Activated T-cell treated with anti-CD3 and anti-CD28 coated beads, Interleukin-2, amount 50 U/mL, for 4 hours (primary cell): ENCODE data around the gene SSC5D. TPM values are rescaled to one million over a fixed set of nuclear protein-coding genes. Genes with fewer than 3 reads are reported as not detected.
"Not testable (repeated sequence)": the region's sequence is repeated elsewhere in the genome, so short reads cannot be mapped to it uniquely, and the experiment has no call there.

Experiments used
- ATAC-seq, 2 donors: fragments of 200-7000 bp; cut with Tn5 transposase; one replicate each; pipeline ENCODE4 v1.10.0; 2021
- DNase-seq: peaks from one replicate; pipeline ENCODE4 v3.0.0-alpha.2; 2020
- H3K27me3 Mint-ChIP-seq: one replicate; pipeline ENCODE4 v1.8.0; 2021; ENCODE audit warnings: low read depth, mixed read lengths
- H3K36me3 Mint-ChIP-seq: one replicate; pipeline ENCODE4 v1.8.0; 2022; ENCODE audit warnings: mixed read lengths; ENCODE audit not compliant: insufficient read depth
- H3K4me1 Mint-ChIP-seq: one replicate; pipeline ENCODE4 v1.8.0; 2021; ENCODE audit warnings: low read depth, mixed read lengths
- H3K4me3 Mint-ChIP-seq: one replicate; pipeline ENCODE4 v1.8.0; 2021; ENCODE audit warnings: mild to moderate bottlenecking, moderate library complexity, mixed read lengths
- H3K9me3 Mint-ChIP-seq: one replicate; pipeline ENCODE4 v1.8.0; 2021; ENCODE audit warnings: mixed read lengths
- total RNA-seq, 3 donors: library from RNA; stranded (reverse); gene quantifications; one replicate each; pipeline ENCODE4 v1.2.1, GENCODE V29; 2021

The SSC5D gene
- under 1 TPM; 0.29 to 0.66 (median 0.38) TPM for total RNA-seq

DNA sequence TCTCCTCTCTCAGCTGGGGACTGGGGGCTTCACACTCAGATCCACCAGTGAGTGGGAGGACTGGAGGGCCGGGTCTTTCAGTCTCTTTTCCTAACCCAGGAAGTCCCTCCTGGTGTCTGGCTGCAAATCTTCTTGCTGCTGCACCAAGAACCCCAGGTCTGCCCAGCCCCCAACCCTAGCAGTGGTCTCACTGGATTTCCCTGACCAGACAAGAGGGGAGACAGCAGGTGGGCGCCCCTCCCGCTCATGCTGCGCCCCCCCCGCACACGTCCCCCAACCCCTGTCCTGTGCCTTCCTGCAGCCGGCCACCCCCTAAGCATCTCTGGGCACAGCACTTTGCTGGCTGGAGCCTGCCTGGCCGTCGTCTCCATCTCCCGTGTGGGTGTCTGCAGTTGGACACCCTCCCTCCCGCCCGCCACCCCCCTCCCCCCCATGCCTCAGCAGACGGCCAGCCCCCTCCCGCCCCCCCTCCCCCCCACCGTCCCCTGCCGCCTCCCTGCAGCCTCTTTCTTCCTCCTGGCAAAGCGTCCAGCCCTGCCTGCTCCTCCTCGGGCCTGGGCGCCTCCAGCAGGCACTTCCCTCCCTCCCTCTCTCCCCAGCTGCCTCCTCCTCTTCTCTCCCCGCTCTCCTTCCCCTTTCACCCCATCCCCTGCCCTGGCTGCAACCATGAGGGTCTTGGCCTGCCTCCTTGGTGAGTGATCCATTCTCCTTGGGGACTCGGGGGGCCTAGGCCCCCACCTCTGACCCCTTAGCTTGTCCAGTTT, at the start of gene SSC5D:
SSC5D (plus strand) TSS at position 513 of the 764 bp plus-strand sequence; CDS start at position 667, 154 bp downstream.
- DNase-seq, result no peak
- Mint-ChIP-seq H3K4me3 (peak within 1 kb of the TSS; percentile 64), H3K4me1 (peaks cover 15% of the 10 kb centered on the region), H3K36me3 (no peaks in the 10 kb centered on the region), H3K27me3 (peaks cover 5% of the 10 kb centered on the region), H3K9me3 (no peaks in the 10 kb centered on the region)
- no peak for ATAC-seq

DNA sequence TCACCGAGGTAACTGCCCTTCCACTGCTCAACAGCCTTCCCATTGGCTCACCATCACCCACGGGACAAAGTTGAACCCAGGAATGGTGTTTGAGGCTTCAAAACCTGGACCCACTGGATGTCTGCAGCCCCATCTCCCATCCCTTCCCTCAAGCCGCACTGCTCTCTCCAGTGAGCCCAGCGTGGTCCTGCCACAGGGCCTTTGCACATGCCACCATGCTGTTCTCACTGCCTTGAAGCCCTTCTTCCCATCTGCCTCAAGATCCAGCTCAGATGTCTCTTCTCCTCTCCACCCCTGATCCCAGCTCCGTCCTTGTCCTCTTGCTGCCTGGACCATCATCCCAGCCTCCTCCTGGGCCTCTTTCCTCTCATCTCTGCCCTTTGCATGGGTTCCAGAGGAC, 49.2 kb upstream of the SSC5D start:
- H3K27me3 Mint-ChIP-seq, result peaks cover 60% of the 10 kb centered on the region
- ATAC-seq (no peak), DNase-seq (no peak)
- H3K4me1 Mint-ChIP-seq, result peaks cover 22% of the 10 kb centered on the region
- H3K36me3 Mint-ChIP-seq, result no peaks in the 10 kb centered on the region
- H3K9me3 Mint-ChIP-seq, result no peaks in the 10 kb centered on the region
- no peak overlapping the region for H3K4me3 Mint-ChIP-seq

DNA sequence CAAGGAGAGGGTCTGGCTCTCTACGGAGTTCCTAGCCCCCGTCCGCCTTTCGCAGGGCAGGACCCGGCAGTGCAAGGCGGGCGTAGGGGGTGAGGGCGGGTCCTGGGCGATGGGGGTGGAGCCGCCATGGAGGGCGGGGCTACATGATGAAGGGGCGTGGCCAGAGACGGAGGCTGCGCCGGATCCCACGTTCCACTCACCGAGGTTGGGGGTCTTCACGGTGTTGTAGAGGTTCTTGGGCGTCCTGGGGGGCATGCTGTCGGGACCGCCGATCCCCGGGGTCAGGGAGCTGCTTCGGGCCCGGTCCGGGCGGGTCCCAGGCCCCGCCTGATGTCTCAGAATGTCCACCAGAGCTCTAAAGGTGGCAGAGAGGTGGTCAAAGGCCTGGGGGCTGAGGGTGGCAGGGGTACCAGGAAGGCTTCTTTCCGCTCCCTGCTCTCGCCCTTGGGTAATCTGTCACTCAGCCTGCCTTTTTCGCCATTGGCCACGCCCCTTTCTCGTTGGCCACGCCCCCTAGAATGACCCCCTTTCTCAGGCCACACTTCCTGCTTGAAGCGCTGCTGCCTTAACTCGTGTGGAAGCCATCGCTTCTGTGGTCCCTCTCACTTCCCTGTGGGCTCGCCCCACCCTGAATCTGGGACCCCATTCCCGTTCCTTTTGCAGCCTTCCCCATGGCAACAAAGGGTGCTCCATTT, 47.7 kb upstream of the SSC5D start:
- no peak for DNase-seq

DNA sequence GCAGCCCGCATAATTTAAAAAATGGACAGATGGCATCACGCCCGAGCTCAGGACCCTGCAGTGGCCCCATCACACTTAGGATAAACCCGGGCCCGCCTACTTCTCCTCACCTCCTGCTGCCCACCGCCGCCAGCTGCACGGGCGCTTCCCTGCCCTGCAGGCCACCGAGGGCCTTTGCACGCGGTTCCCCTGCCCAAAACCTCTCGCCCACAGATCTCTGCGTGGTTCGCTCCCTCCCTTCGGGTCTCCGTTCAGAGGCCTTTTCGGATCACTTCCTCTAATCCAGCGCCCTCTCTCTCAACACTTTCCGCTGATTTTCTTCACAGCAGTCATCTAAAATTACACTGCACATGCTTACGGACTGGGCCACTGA, 46.9 kb upstream of the SSC5D start:
- H3K9me3 Mint-ChIP-seq, result no peaks in the 10 kb centered on the region
- H3K4me3 Mint-ChIP-seq, result peak overlapping the region; percentile 7

More for the DNA sequence above, 47.7 kb upstream of the SSC5D start:
- H3K36me3 Mint-ChIP-seq, result no peaks in the 10 kb centered on the region
- H3K4me3 Mint-ChIP-seq, result peak overlapping the region; percentile 0
- H3K4me1 Mint-ChIP-seq, result peaks cover 22% of the 10 kb centered on the region
- peaks cover 74% of the 10 kb centered on the region for H3K27me3 Mint-ChIP-seq
- ATAC-seq, result no peak
- H3K9me3 Mint-ChIP-seq, result no peaks in the 10 kb centered on the region

DNA sequence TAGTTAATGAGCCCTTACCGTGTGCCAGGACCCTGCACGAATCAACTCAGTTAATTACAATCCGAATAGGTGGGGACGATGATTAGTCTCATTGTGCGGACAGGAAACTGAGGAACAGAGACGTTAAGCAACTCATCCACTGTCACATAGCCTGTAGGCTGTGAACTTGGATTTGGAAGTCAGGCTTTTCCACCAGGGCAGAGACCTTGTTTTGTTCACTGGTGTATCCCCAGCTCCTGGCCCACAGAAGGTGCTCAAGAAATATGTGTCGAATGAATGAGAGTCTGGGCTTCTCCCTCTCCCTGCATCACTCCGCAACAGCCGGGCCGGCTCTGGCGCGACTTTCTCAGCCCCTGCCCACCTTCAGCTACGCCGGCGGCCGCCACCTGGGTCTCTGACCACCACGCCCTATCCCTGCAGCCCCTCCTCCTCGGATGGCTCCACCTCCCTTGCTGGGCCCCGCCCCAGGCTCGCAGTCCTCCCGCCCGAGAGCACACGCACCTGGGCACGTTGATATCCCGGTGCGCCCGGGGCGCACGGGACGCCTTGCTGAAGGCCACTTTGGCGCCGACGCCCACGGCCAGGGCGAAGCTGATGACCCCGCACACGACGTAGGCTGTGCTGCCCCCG, 46.4 kb upstream of the SSC5D start:
- no peaks in the 10 kb centered on the region for H3K9me3 Mint-ChIP-seq
- H3K27me3 Mint-ChIP-seq, result peaks cover 77% of the 10 kb centered on the region
- peaks cover 22% of the 10 kb centered on the region for H3K4me1 Mint-ChIP-seq
- no peaks in the 10 kb centered on the region for H3K36me3 Mint-ChIP-seq
- peak; percentile 34 to 45 for ATAC-seq
- peak overlapping the region; percentile 7 for H3K4me3 Mint-ChIP-seq
- no peak for DNase-seq

More for the DNA sequence above, 46.9 kb upstream of the SSC5D start:
- Mint-ChIP-seq H3K27me3 (peaks cover 80% of the 10 kb centered on the region), H3K4me1 (peaks cover 22% of the 10 kb centered on the region), H3K36me3 (no peaks in the 10 kb centered on the region)
- ATAC-seq (no peak), DNase-seq (no peak)

DNA sequence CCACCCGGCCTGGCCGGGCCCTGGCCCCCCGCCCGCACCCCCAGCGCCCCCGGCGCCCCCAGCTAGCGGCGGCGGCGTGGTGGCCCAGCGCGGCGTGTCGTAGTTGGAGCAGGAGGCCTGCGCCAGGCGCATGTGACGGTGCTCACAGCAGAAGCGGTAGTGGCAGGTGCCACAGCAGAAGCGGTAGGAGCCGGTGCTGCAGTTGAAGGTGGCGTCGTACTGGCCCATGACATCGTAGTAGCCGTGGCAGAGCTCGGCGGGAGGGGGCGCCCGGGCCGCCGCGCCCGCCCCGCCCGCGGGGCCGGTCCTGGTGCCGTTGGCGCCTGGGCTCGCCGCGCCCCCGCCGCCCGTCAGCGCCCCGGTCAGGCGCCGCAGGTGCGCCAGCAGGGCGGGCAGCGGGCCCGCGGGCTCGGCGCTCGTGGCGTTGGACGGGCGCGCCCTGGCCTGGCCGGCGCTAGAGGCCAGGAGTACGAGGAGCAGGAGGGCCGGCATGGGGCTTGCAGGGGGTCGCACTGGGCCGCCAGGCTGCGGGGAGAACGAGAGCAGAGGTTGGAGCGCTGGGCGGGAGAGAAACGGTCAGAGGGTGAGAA, 45.8 kb upstream of the SSC5D start:
- no peak for DNase-seq
- Mint-ChIP-seq H3K27me3 (peaks cover 71% of the 10 kb centered on the region), H3K9me3 (no peaks in the 10 kb centered on the region)

DNA sequence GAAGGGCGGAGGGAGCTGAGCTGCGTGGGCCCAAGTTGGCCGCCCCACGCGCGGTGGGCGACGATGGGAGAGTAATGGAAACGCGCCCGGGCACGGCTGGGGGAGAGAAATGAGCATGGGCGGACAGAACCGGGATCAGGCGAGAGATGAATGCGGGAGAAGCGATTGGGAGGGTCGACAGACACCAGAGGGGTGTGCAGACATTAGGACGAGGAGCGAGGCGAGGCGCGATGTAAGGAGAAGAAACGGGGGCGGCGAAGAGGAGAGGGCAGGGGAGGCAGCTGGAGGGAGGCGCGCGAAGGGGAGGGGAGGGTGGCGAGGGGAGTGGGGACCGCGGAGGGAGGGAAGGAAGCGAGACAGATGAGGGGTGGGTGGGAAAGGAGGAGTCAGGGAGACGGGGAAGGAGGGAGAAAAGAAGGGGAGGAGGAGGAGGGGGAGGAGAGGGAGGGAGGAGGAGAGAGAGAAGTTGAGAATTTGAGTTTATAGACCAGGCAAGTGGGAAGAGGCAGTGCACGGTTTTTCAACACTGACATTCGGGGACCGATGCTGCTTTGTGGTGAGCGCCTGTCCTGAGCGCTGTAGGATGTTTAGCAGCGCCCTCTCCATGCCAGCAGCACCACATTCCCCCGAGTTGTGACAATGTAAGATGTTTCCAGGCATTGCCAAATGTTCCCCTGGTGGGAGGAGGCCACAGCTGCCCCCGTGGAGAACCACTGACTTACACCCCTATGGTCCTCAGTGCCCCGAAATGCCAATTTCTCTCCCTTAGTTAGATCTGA, 45.0 kb upstream of the SSC5D start, which contains the start of gene SHISA7:
SHISA7 (minus strand) TSS at position 256 of the 779 bp plus-strand sequence. CDS start 437 bp downstream, outside the sequence.
- Mint-ChIP-seq H3K9me3 (no peaks in the 10 kb centered on the region), H3K27me3 (peaks cover 67% of the 10 kb centered on the region), H3K4me1 (peaks cover 22% of the 10 kb centered on the region), H3K4me3 (peak within 1 kb of the TSS; percentile 26), H3K36me3 (no peaks in the 10 kb centered on the region)
- ATAC-seq (no peak), DNase-seq (no peak)

More for the DNA sequence above, 45.8 kb upstream of the SSC5D start:
- Mint-ChIP-seq H3K36me3 (no peaks in the 10 kb centered on the region), H3K4me1 (peaks cover 22% of the 10 kb centered on the region), H3K4me3 (no peak overlapping the region)
- ATAC-seq, result peak; percentile 53 to 55

DNA sequence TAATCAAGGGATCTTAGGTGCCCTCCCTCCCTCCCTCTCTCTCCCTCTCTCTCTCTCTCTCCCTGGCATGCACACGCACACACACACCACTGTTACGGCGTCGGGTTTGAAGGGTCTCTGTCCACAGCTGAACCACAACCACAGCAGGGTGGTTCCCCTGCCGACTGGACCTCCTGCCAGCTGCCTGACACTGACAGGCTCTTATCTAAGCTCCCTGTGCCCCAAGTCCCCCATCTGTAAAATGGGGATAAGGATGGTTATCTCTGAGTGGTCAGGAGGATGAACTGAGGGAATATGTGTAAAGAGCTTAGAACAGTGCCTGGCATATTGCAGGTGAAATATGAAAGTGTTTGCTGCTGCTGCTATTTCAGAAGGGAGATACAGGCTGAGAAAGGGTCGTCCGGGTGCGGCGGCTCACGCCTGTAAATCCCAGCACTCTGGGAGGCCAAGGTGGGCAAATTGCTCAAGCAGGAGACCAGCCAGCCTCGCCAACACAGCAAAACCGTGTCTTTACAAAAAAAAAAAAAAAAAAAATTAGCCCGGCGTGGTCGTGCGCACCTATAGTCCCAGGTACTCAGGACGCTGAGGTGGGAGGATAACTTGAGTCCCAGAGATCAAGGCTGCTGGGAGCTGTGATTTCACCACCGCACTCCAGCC, 44.3 kb upstream of the SSC5D start:
- ATAC-seq (no peak), DNase-seq (no peak)
- no peak overlapping the region for H3K4me3 Mint-ChIP-seq
- peaks cover 59% of the 10 kb centered on the region for H3K27me3 Mint-ChIP-seq
- H3K36me3 Mint-ChIP-seq, result no peaks in the 10 kb centered on the region
- H3K9me3 Mint-ChIP-seq, result no peaks in the 10 kb centered on the region
- peaks cover 22% of the 10 kb centered on the region for H3K4me1 Mint-ChIP-seq

DNA sequence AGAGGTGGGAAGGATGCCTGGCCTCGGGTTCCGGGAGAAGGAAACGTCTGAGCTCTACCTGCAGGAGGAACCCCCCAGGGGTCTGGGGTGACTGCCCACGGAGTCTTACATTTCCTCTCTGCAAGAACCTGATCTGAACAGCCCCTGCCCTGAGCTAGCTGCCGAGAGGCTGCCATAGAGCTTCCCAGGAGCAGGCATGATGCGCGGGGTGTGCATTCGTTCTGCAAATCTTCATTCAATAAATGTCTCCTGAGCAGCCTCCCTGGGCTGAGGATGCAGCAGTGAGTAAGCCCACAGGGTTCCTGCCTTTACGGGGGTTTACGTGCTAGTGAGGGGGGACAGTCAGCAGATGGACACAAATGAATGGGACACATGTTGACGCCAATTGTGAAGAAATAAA, 43.6 kb upstream of the SSC5D start:
- Mint-ChIP-seq H3K4me3 (no peak overlapping the region), H3K4me1 (peaks cover 22% of the 10 kb centered on the region), H3K36me3 (no peaks in the 10 kb centered on the region), H3K9me3 (no peaks in the 10 kb centered on the region), H3K27me3 (peaks cover 52% of the 10 kb centered on the region)
- DNase-seq, result no peak
- ATAC-seq, result no peak

DNA sequence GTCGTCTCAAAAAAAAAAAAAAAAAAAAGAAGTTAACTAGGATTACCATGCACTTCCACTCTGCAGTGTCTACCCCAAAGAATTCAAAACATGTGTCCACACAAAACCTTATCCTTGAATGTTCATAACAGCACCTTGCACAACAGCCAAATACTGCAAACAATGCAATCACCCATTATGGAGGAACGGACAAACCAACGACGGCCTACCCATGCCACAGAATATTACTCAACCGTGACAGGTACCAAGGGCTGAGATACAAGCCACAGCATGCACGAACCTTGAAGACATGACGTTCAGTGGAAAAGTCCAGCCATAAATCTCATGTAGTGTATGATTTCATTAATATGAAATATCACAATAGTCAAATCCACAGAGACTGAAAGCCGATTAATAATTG, 42.2 kb upstream of the SSC5D start:
- peaks cover 18% of the 10 kb centered on the region for H3K4me1 Mint-ChIP-seq
- no peaks in the 10 kb centered on the region for H3K9me3 Mint-ChIP-seq
- peaks cover 50% of the 10 kb centered on the region for H3K27me3 Mint-ChIP-seq
- no peaks in the 10 kb centered on the region for H3K36me3 Mint-ChIP-seq
- DNase-seq, result no peak
- H3K4me3 Mint-ChIP-seq, result no peak overlapping the region
- no peak for ATAC-seq

DNA sequence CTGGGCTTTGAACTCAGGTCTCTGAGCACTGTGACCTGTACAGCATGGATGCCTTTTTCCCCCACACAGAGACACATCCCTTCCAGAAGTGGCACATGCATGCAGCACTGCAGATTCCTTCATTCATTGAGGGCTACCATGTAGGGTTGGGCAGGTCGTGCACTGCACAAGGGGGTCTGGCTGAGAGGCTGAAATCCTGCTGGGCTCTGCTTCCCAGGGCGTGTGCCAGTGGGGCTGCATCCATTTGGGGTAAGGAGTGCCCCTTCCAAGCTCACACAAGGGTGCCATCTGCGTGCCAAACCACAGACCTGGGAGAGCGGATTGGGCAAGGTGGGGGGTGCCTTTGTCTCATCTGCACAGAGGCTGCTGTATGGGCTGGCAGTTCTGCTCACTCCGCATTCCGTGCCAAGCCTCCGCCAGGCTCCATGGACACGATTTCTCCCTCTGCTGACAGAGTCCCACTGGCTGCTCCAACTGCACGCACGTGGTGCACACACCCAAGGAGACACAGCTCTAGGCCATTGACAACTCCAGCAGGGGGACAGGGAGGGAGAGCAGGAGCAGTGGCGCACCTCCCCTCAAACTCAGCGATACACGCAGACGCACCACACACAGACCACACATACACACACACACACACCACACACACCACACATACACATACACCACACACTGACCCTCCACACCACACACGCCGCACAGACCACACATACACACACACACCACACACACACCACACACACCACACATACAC, 40.6 kb upstream of the SSC5D start:
- ATAC-seq, result no peak
- no peaks in the 10 kb centered on the region for H3K9me3 Mint-ChIP-seq
- DNase-seq, result no peak
- peaks cover 43% of the 10 kb centered on the region for H3K27me3 Mint-ChIP-seq
- peaks cover 12% of the 10 kb centered on the region for H3K4me1 Mint-ChIP-seq
- no peaks in the 10 kb centered on the region for H3K36me3 Mint-ChIP-seq
- H3K4me3 Mint-ChIP-seq, result no peak overlapping the region

DNA sequence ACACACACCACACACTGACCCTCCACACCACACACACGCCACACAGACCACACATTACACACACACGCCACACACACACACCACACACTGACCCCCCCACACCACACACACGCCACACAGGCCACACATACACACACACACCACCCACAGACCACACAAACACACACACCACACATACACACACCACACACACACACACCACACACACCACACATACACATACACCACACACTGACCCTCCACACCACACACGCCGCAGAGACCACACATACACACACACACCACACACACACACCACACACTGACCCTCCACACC, 40.1 kb upstream of the SSC5D start:
- DNase-seq, H3K36me3 Mint-ChIP-seq, ATAC-seq, H3K9me3 Mint-ChIP-seq, H3K4me3 Mint-ChIP-seq: not testable (repeated sequence)
- peaks cover 44% of the 10 kb centered on the region for H3K27me3 Mint-ChIP-seq
- peaks cover 12% of the 10 kb centered on the region for H3K4me1 Mint-ChIP-seq

DNA sequence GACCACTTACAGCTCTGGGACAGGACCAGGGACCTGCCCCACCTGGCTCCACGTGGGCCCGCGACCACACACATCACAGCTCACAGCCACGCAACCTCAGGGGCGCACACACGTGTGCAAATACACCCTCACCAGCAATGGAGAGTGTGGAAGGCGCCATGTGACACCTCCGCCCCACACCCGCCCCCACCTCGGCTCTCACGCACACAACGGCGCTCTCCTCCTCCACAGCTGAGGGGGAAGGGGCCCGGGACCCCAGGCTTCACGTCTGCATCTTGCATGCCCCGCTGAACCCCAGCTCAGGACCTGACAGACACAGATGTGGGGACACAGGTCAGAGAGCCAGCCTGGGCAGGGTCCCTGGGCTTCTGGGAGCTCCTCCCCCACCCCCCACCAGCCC, 38.8 kb upstream of the SSC5D start:
- Mint-ChIP-seq H3K4me1 (peaks cover 12% of the 10 kb centered on the region), H3K27me3 (peaks cover 36% of the 10 kb centered on the region), H3K4me3 (no peak overlapping the region), H3K9me3 (no peaks in the 10 kb centered on the region), H3K36me3 (peaks cover 5% of the 10 kb centered on the region)
- ATAC-seq (no peak), DNase-seq (no peak)
